HCT116 (cell line): Measurements from ENCODE around the gene IGF2. TPM values are rescaled to one million over a fixed set of nuclear protein-coding genes. Genes with fewer than 3 reads are reported as not detected.
A peak's percentile ranks its signal among the peaks of the same experiment; 100 is the strongest.

Experiments used
- ATAC-seq: fragments of 200-7000 bp; cut with Tn5 transposase; 2 replicates; pipeline ENCODE4 v1.9.1; 2020; ENCODE audit warnings: mild to moderate bottlenecking, moderate library complexity
- BruUV-seq: library from RNA; stranded (reverse); fragments of 400-500 nt; replicated peaks from 2 replicates; lab custom pipeline; 2021; lab: Mats Ljungman, UMichigan
- CTCF ChIA-PET: fragments of 300-600 bp; sonication (Branson Sonifier 250); formaldehyde crosslinking; loops from one replicate; lab custom pipeline; 2021; ENCODE audit warnings: antibody characterized with exemption; lab: Charles Lee
- POLR2A ChIA-PET: fragments of 300-600, 350-600 bp; sonication (Branson Sonifier 250); formaldehyde crosslinking; loops from one replicate; lab custom pipeline; 2021; ENCODE audit warnings: antibody characterized with exemption; lab: Charles Lee
- RAD21 ChIA-PET, 2 experiments: fragments of 300-600 bp; sonication (Branson Sonifier 250); formaldehyde crosslinking; loops; one replicate each; lab custom pipeline; 2023; ENCODE audit warnings: low total read pairs in 2 of 2; ENCODE audit not compliant: uncharacterized antibody in 2 of 2, unreplicated experiment in 2 of 2, low non-redundant PET in 1 of 2; lab: Charles Lee
- DNase-seq: peaks from one replicate; pipeline ENCODE4 v3.0.0-alpha.2; 2010; ENCODE audit warnings: low read depth, low spot score
- H2AFZ ChIP-seq: fragments of 200-600 bp; shearing (Covaris generic), sonication (generic); 2 replicates; pipeline ENCODE4 v1.6.1; 2017; ENCODE audit warnings: low read depth, mixed run types, mixed read lengths, antibody characterized with exemption, low read length; ENCODE audit not compliant: poor library complexity, severe bottlenecking
- H3K27ac ChIP-seq: 2 replicates; pipeline ENCODE4 v1.5.1; 2012; ENCODE audit warnings: low read depth, low read length
- H3K27me3 ChIP-seq: fragments of 200-600 bp; sonication (generic); 2 replicates; pipeline ENCODE4 v1.6.1; 2016; ENCODE audit warnings: mixed run types, low read length, mixed read lengths; ENCODE audit not compliant: insufficient read depth
- H3K36me3 ChIP-seq, 2 experiments: fragments of 200-500 bp in 1 of 2; fragments of 200-600 bp in 1 of 2; sonication (Bioruptor generic) in 1 of 2; sonication (generic) in 1 of 2; 2 replicates each; pipeline versions ENCODE4 v1.5.1 to v1.6.1; 2014 to 2016; ENCODE audit warnings: low read length in 2 of 2, inconsistent platforms in 1 of 2, mixed read lengths in 1 of 2, mixed run types in 1 of 2; ENCODE audit not compliant: insufficient read depth in 2 of 2, control insufficient read depth in 1 of 2
- H3K4me1 ChIP-seq, 2 experiments: fragments of 200-600 bp in 1 of 2; sonication (generic) in 1 of 2; 2 replicates each; pipeline versions ENCODE4 v1.5.1 to v1.6.1; 2012 to 2017; ENCODE audit warnings: low read length in 2 of 2, inconsistent platforms in 1 of 2, mild to moderate bottlenecking in 1 of 2, mixed read lengths in 1 of 2, mixed run types in 1 of 2, moderate library complexity in 1 of 2; ENCODE audit not compliant: insufficient read depth in 2 of 2, control insufficient read depth in 1 of 2
- H3K4me2 ChIP-seq: fragments of 200-600 bp; sonication (generic); 2 replicates; pipeline ENCODE4 v1.6.1; 2017; ENCODE audit warnings: mixed run types, low read length, mixed read lengths
- H3K4me3 ChIP-seq, 2 experiments: fragments of 200-600 bp in 1 of 2; sonication (generic) in 1 of 2; replicated peaks in 1 of 2; 2 replicates each; pipeline ENCODE4 v1.5.1; 2011 to 2016; ENCODE audit warnings: low read length in 2 of 2, control low read depth in 1 of 2, low read depth in 1 of 2, mild to moderate bottlenecking in 1 of 2, mixed read lengths in 1 of 2, mixed run types in 1 of 2
- H3K79me2 ChIP-seq: fragments of 200-600 bp; sonication (generic); 2 replicates; pipeline ENCODE4 v1.6.1; 2017; ENCODE audit warnings: mild to moderate bottlenecking, mixed run types, low read length, moderate library complexity, mixed read lengths; ENCODE audit not compliant: insufficient read depth
- H3K9ac ChIP-seq: fragments of 200-600 bp; sonication (generic); 2 replicates; pipeline ENCODE4 v1.6.1; 2016; ENCODE audit warnings: low read length, mixed read lengths
- H3K9me2 ChIP-seq: fragments of 200-600 bp; sonication (generic), shearing (Covaris generic); 2 replicates; pipeline ENCODE4 v1.6.1; 2017; ENCODE audit warnings: mixed run types, mild to moderate bottlenecking, moderate library complexity; ENCODE audit not compliant: insufficient read depth
- H3K9me3 ChIP-seq, 2 experiments: fragments of 200-500 bp in 1 of 2; fragments of 200-600 bp in 1 of 2; sonication (Bioruptor generic) in 1 of 2; sonication (generic) in 1 of 2; 2 replicates each; pipeline ENCODE4 v1.6.1; 2014 to 2017; ENCODE audit warnings: low read length in 2 of 2, mixed read lengths in 2 of 2, inconsistent platforms in 1 of 2, low read depth in 1 of 2, mild to moderate bottlenecking in 1 of 2, mixed run types in 1 of 2, moderate library complexity in 1 of 2; ENCODE audit not compliant: control insufficient read depth in 1 of 2, insufficient read depth in 1 of 2
- H4K20me1 ChIP-seq: fragments of 200-600 bp; sonication (generic), shearing (Covaris generic); 2 replicates; pipeline ENCODE4 v1.6.1; 2017; ENCODE audit warnings: mixed run types, mild to moderate bottlenecking, moderate library complexity; ENCODE audit not compliant: insufficient read depth
- ATF3 ChIP-seq: IDR thresholded peaks from 2 replicates; pipeline ENCODE4 v1.6.1; 2012
- CBX3 ChIP-seq: IDR thresholded peaks from 2 replicates; pipeline ENCODE4 v1.6.1; 2012; ENCODE audit warnings: low read depth
- EZH2 ChIP-seq: fragments of 200-600 bp; sonication (generic); IDR thresholded peaks from 2 replicates; pipeline ENCODE4 v1.6.1; 2017; ENCODE audit warnings: antibody characterized with exemption, mixed run types
- FOSL1 ChIP-seq: IDR thresholded peaks from 2 replicates; pipeline ENCODE4 v1.6.1; 2012; ENCODE audit warnings: low read depth
- RAD21 ChIP-seq: IDR thresholded peaks from 2 replicates; pipeline ENCODE4 v1.6.1; 2012; ENCODE audit warnings: low read depth, mild to moderate bottlenecking
- intact Hi-C: fragments of 100-400 bp; cut with micrococcal nuclease; formaldehyde crosslinking; loops from 2 replicates; pipeline ENCODE4 v1.10.0; 2022
- microRNA counts: library from miRNA; unstranded; fragments of <30 nt; microRNA quantifications from one replicate; lab custom pipeline; 2015
- microRNA-seq: library from miRNA; unstranded; fragments of <30 nt; microRNA quantifications from one replicate; pipeline ENCODE4, GENCODE V29; 2016; ENCODE audit warnings: borderline number of aligned reads
- total RNA-seq: library from RNA; stranded (reverse); gene quantifications from one replicate; pipeline ENCODE4 v1.2.1, GENCODE V29; 2021; ENCODE audit not compliant: unreplicated experiment

Gene IGF2
- total RNA-seq, 1 experiment from 2014 or later = 17.9 TPM

GRCh38 chr11:2084721-2085120 lies 54.5 kb downstream of the IGF2 start:
- intact Hi-C loops = loop anchor here (5.0 kb wide), 1 partner anchor 53 kb away; the partner anchor contains the start of gene IGF2
- Histone ChIP-seq H3K36me3 (no peaks in the 10 kb centered on the region), H3K4me2 (no peak overlapping the region), H2AFZ (no peak overlapping the region), H3K9ac (no peak overlapping the region), H3K4me3 (no peak overlapping the region), H3K79me2 (no peaks in the 10 kb centered on the region), H3K27me3 (no peaks in the 10 kb centered on the region), H3K9me3 (no peaks in the 10 kb centered on the region), H3K4me1 (peaks cover 0 to 7% of the 10 kb centered on the region in 2 experiments; a peak in 1 of 4 replicates), H4K20me1 (no peaks in the 10 kb centered on the region), H3K27ac (no peak overlapping the region), H3K9me2 (no peaks in the 10 kb centered on the region)
- BruUV-seq = no TSS peak
- ATAC-seq (no peak), DNase-seq (no peak)
- CTCF ChIA-PET = no interaction called here
- no peak for TF ChIP-seq RAD21
- TF ChIP-seq CBX3 = no peak
- TF ChIP-seq FOSL1 = no peak
- no peak for TF ChIP-seq ATF3
- no peak for TF ChIP-seq EZH2
- POLR2A ChIA-PET = no interaction called here
- RAD21 ChIA-PET = no interaction called here

MicroRNAs encoded within 50 kb of the gene (microRNA counts, 767-probe panel; counts per million panel counts)
- microRNA hsa-miR-483-3p (lab: Ali Mortazavi, UCI) = not detected
- microRNA hsa-miR-483-5p (lab: Ali Mortazavi, UCI) = not detected

Small RNAs within 50 kb of the gene (microRNA-seq; reads per million reads assigned to microRNA genes)
- gene MIR4686 = not detected
- gene MIR483 = 97.1 reads per million, percentile 63 among the genes with 10 or more reads in this experiment

Other genes starting within 250 kb of the IGF2 start
- gene PRR33, start 247.5 kb downstream of the IGF2 start, total RNA-seq = not detected
- 0.71 TPM for gene TNNT3, start 219.7 kb downstream of the IGF2 start, total RNA-seq
- 109 TPM for gene MRPL23, start 192.1 kb downstream of the IGF2 start, total RNA-seq
- 10.5 TPM for gene H19, start 141.5 kb downstream of the IGF2 start, total RNA-seq
- gene INS, start 21.8 kb upstream of the IGF2 start, total RNA-seq = 0.44 TPM
- not detected for gene TH, start 32.4 kb upstream of the IGF2 start, total RNA-seq
- not detected for gene ASCL2, start 131.2 kb upstream of the IGF2 start, total RNA-seq
- gene C11orf21, start 162.5 kb upstream of the IGF2 start, total RNA-seq = not detected
- gene TSPAN32, start 162.6 kb upstream of the IGF2 start, total RNA-seq = not detected
- 296 TPM for gene CD81, start 237.9 kb upstream of the IGF2 start, total RNA-seq